Kidney (tissue), 14 donors: ENCODE measurements around the gene HECTD4. TPM values are rescaled to one million over a fixed set of nuclear protein-coding genes. Genes with fewer than 3 reads are reported as not detected.
"Not testable (repeated sequence)": the region's sequence is repeated elsewhere in the genome, so short reads cannot be mapped to it uniquely, and the experiment has no call there.

Source experiments
- DNase-seq, 5 donors: peaks; one replicate each; pipeline ENCODE4 v3.0.0-alpha.2; 2013 to 2020
- FAIRE-seq: peaks from 2 replicates; lab custom pipeline; 2012; peaks lifted over from hg19 to GRCh38; lab: Jason Lieb, UNC
- H3K27ac ChIP-seq, 2 donors: one replicate each; pipeline ENCODE4 v1.7.0; 2013; ENCODE audit warnings: low read depth in 2 of 2, low read length in 2 of 2, inconsistent platforms in 1 of 2
- H3K27me3 ChIP-seq: one replicate; pipeline ENCODE4 v1.7.1; 2013; ENCODE audit warnings: low read length, inconsistent platforms; ENCODE audit not compliant: control insufficient read depth, insufficient read depth
- H3K36me3 ChIP-seq, 3 donors: one replicate each; pipeline versions ENCODE4 v1.7.0 to v1.7.1; 2013; ENCODE audit warnings: low read length in 3 of 3, control low read depth in 1 of 3, inconsistent platforms in 1 of 3; ENCODE audit not compliant: insufficient read depth in 3 of 3, control insufficient read depth in 2 of 3
- H3K4me1 ChIP-seq, 3 donors: one replicate each; pipeline versions ENCODE4 v1.7.0 to v1.7.1; 2013; ENCODE audit warnings: low read length in 3 of 3, inconsistent platforms in 1 of 3, low read depth in 1 of 3; ENCODE audit not compliant: control insufficient read depth in 2 of 3, insufficient read depth in 2 of 3
- H3K4me3 ChIP-seq, 3 donors: one replicate each; pipeline versions ENCODE4 v1.7.0 to v1.8.1; 2013; ENCODE audit warnings: low read length in 3 of 3, control low read depth in 1 of 3, inconsistent platforms in 1 of 3
- H3K9ac ChIP-seq, 3 donors: one replicate each; pipeline versions ENCODE4 v1.7.0 to v1.7.1; 2013; ENCODE audit warnings: low read length in 3 of 3, control low read depth in 1 of 3, inconsistent platforms in 1 of 3
- H3K9me3 ChIP-seq, 3 donors: one replicate each; pipeline versions ENCODE4 v1.7.0 to v1.7.1; 2013; ENCODE audit warnings: low read length in 3 of 3, control low read depth in 1 of 3, inconsistent platforms in 1 of 3; ENCODE audit not compliant: control insufficient read depth in 2 of 3, insufficient read depth in 1 of 3
- intact Hi-C: fragments of 100-400 bp; cut with DNase I; formaldehyde crosslinking; loops from one replicate; pipeline ENCODE4 v1.11.1; 2022
- polyA plus RNA-seq: library from polyadenylated mRNA; stranded (reverse); fragments of 350-450 nt; fragmentation: Illumina TruSeq; extraction: RNeasy Lipid Tissue Mini Kit (QIAGEN cat#74804); gene quantifications from one replicate; pipeline ENCODE4 v1.2.3, GENCODE V29; 2014; ENCODE audit warnings: low read depth, low replicate concordance; ENCODE audit not compliant: insufficient read depth
- total RNA-seq: library from RNA; stranded (reverse); fragmentation: NEBNext Ultra II Directional; extraction: Animal tissue kit (Norgen Biotek cat#: 25700); gene quantifications from one replicate; pipeline ENCODE4 v1.2.1, GENCODE V29; 2021
- TF ChIP-seq, protein P1 (sequence below): IDR thresholded peaks from 3 replicates; pipeline ENCODE4 v1.5.1; 2012; ENCODE audit warnings: mild to moderate bottlenecking, moderate library complexity, borderline replicate concordance; ENCODE audit not compliant: insufficient read depth; ENCODE audit errors: extremely low read depth
- donor health status: control.
- donor health status: control.
- donor health status: control.
- donor health status: control.
- donor health status: control.
- donor health status: DM: yes; HTN: yes; CAD: no.
- donor health status: Normal renal cell carcinoma (clear cell type).

The HECTD4 gene
- total and polyA plus RNA-seq, 2 donors from 2014 or later, result 15.6 to 53.1 TPM

DNA sequence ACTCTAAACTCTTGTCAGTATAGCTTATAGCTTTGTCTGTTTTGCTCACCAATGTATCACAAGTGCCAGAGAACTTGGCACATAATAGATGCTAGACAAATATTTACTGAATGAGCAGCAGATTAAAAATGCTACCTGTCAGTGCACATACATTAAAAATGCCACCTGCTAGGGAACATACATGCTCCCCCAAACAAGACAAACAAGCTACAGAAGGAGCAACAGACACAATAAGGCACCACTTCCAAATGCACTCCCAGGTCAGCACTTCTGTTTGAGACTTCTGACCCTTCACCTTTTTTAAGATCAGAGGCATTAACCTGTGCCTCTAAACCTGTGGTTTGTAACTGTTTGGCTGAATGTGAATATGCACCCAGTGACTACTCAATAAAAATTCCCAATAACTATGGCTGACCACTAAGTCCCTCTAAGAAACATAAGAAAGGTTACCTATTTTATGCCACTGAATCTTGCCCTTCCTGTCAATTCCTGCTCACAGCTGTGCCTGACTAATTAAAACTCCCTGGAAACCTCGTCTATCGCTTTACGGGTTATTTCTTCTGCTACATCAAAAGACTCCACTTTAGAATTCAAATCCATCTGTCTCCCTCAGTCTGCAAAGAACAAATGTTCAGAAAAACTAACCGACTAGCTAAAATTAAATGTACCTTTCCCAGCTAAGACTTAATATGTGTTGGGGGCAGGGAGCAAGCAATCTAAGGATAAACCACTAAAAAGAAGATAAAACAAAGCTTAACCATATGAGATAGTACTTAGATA is 41.0 kb downstream of the HECTD4 start:
- H3K27ac ChIP-seq, result no peak overlapping the region
- H3K36me3 ChIP-seq, result no peaks in the 10 kb centered on the region
- H3K9ac ChIP-seq, result no peak overlapping the region
- TF ChIP-seq, protein P1, sequence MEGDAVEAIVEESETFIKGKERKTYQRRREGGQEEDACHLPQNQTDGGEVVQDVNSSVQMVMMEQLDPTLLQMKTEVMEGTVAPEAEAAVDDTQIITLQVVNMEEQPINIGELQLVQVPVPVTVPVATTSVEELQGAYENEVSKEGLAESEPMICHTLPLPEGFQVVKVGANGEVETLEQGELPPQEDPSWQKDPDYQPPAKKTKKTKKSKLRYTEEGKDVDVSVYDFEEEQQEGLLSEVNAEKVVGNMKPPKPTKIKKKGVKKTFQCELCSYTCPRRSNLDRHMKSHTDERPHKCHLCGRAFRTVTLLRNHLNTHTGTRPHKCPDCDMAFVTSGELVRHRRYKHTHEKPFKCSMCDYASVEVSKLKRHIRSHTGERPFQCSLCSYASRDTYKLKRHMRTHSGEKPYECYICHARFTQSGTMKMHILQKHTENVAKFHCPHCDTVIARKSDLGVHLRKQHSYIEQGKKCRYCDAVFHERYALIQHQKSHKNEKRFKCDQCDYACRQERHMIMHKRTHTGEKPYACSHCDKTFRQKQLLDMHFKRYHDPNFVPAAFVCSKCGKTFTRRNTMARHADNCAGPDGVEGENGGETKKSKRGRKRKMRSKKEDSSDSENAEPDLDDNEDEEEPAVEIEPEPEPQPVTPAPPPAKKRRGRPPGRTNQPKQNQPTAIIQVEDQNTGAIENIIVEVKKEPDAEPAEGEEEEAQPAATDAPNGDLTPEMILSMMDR, result no peak
- H3K9me3 ChIP-seq, result no peaks in the 10 kb centered on the region
- intact Hi-C loops, result no loop called here
- no peaks in the 10 kb centered on the region for H3K4me1 ChIP-seq
- DNase-seq (no peak), FAIRE-seq (no peak)
- H3K27me3 ChIP-seq, result no peaks in the 10 kb centered on the region
- H3K4me3 ChIP-seq, result no peak overlapping the region

DNA sequence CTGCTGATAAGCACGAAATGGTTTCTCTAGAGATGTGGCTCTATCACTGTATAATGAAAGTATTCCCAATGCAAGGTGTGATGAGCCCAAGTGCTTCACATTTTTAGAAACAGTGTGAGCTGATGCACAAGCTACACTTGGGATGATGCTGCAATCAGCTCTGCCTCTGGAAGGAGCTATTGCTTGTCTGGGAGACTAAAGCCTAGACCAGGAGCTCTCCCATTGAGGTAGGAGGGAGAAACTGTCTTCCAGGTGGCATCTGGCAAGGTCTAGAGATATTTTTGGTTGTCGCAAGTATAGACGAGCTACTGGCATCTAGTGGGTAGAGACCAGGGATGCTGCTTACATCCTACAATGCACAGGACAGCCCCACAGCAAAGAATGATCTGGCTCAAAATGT is 42.0 kb downstream of the HECTD4 start:
- intact Hi-C loops, result no loop called here
- Histone ChIP-seq H3K9me3 (no peaks in the 10 kb centered on the region), H3K27me3 (no peaks in the 10 kb centered on the region), H3K27ac (no peak overlapping the region), H3K4me1 (no peaks in the 10 kb centered on the region), H3K4me3 (no peak overlapping the region), H3K36me3 (no peaks in the 10 kb centered on the region), H3K9ac (no peak overlapping the region)
- DNase-seq (no peak), FAIRE-seq (no peak)
- TF ChIP-seq, protein P1, result no peak

DNA sequence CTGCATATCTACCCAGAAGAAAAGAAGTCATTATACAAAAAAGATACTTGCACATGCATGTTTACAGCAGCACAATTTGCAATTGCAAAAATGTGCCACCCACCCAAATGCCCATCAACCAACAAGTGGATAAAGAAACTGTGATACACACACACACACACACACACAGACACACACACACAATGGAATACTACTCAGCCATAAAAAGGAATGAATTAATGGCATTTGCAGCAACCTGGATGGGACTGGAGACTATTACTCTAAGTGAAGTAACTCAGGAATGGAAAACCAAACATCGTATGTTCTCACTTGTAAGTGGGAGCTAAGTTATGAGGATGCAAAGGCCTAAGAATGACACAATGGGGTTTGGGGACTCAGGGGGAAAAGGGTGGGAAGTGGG is 47.2 kb downstream of the HECTD4 start:
- H3K27ac ChIP-seq, H3K9me3 ChIP-seq, H3K9ac ChIP-seq, H3K27me3 ChIP-seq, DNase-seq, H3K36me3 ChIP-seq, H3K4me3 ChIP-seq, H3K4me1 ChIP-seq, FAIRE-seq, intact Hi-C loops: not testable (repeated sequence)

DNA sequence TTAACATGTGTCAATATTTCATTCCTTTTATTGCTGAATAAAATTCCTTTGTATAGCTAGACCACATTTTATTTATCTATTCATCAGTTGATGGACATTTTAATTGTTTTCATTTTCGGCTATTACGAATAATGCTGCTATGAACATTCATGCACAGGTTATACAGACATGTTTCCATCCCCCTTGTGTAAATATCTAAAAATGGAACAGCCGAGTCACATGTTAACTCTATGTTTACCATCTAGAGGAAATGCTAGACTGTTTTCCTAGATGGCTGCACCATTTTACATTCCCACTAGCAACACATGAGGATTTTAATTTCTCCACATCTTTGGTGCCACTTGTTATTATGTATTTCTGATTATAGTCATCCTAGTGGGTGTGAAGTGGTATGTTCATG is 49.2 kb downstream of the HECTD4 start:
- FAIRE-seq (no peak), DNase-seq (no peak)
- Histone ChIP-seq H3K9me3 (no peaks in the 10 kb centered on the region), H3K4me1 (no peaks in the 10 kb centered on the region), H3K4me3 (no peak overlapping the region), H3K9ac (no peak overlapping the region), H3K27me3 (no peaks in the 10 kb centered on the region), H3K36me3 (no peaks in the 10 kb centered on the region), H3K27ac (no peak overlapping the region)
- TF ChIP-seq, protein P1, result no peak
- intact Hi-C loops, result no loop called here
